Testis (tissue), 2 donors: ENCODE measurements around the gene LYSMD3.

Experiments used
- POLR2A ChIP-seq: fragments of 450-650 bp; IDR thresholded peaks from one replicate; pipeline ENCODE4 v1.6.1; 2017; ENCODE audit warnings: antibody characterized with exemption, mild to moderate bottlenecking, moderate library complexity
- TF ChIP-seq, protein P1 (sequence below), 3 experiments: fragments of 450-650 bp in 2 of 3; fragments of 200-600 bp in 1 of 3; sonication (generic) in 1 of 3; IDR thresholded peaks; one replicate each; pipeline ENCODE4 v1.5.1; 2016 to 2019; ENCODE audit warnings: antibody characterized with exemption in 3 of 3, mild to moderate bottlenecking in 2 of 3, moderate library complexity in 1 of 3

DNA sequence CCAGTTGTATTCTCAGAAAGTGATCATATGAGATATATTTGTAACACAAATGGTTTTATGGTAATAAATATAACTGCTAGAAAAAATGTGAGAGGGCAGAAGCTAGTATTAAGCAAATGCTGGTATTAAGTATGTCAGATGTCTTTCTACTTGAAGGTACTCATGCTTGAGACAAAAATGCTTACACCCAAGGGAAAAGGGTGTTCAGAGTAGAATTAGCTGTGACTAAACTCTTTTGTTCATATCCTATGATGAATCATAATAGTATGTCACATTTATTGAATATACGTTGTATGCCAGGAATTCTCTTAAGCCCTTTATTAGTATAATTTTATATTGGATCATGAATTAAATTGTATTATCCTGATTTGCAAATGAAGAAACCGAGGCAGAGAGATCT lies 31.4 kb upstream of the LYSMD3 start:
- TF ChIP-seq POLR2A = no peak
- TF ChIP-seq, protein P1, sequence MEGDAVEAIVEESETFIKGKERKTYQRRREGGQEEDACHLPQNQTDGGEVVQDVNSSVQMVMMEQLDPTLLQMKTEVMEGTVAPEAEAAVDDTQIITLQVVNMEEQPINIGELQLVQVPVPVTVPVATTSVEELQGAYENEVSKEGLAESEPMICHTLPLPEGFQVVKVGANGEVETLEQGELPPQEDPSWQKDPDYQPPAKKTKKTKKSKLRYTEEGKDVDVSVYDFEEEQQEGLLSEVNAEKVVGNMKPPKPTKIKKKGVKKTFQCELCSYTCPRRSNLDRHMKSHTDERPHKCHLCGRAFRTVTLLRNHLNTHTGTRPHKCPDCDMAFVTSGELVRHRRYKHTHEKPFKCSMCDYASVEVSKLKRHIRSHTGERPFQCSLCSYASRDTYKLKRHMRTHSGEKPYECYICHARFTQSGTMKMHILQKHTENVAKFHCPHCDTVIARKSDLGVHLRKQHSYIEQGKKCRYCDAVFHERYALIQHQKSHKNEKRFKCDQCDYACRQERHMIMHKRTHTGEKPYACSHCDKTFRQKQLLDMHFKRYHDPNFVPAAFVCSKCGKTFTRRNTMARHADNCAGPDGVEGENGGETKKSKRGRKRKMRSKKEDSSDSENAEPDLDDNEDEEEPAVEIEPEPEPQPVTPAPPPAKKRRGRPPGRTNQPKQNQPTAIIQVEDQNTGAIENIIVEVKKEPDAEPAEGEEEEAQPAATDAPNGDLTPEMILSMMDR (IDR thresholded peaks at IDR 0.05) = no peak
